ENCODE data around the gene FGD1.

DNA sequence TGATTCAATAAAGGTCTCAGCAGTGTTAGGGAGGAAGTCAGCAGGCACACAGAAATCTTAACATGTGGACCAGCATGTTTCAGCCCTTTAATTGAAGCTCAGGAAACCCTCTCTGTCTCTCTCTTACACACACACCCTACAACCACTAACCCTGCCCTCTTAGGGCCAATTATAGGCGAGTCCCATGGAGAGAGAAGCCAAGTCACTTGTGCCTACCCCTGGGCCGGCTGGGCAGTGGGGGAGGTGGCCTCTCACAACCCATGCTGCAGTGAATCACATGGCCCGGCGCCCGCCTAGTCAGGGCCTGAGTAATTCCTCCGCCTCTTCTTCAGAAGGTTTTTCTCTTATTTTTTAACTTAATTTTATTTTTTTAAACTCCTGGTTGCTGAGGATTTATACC is 3.7 kb downstream of the FGD1 start:
- TF ChIP-seq, protein P1, sequence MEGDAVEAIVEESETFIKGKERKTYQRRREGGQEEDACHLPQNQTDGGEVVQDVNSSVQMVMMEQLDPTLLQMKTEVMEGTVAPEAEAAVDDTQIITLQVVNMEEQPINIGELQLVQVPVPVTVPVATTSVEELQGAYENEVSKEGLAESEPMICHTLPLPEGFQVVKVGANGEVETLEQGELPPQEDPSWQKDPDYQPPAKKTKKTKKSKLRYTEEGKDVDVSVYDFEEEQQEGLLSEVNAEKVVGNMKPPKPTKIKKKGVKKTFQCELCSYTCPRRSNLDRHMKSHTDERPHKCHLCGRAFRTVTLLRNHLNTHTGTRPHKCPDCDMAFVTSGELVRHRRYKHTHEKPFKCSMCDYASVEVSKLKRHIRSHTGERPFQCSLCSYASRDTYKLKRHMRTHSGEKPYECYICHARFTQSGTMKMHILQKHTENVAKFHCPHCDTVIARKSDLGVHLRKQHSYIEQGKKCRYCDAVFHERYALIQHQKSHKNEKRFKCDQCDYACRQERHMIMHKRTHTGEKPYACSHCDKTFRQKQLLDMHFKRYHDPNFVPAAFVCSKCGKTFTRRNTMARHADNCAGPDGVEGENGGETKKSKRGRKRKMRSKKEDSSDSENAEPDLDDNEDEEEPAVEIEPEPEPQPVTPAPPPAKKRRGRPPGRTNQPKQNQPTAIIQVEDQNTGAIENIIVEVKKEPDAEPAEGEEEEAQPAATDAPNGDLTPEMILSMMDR (IDR thresholded peaks at IDR 0.05) = no peak
- TF ChIP-seq POLR2A (IDR thresholded peaks at IDR 0.05) = no peak
